ENCODE results near the gene TRAPPC1.

DNA sequence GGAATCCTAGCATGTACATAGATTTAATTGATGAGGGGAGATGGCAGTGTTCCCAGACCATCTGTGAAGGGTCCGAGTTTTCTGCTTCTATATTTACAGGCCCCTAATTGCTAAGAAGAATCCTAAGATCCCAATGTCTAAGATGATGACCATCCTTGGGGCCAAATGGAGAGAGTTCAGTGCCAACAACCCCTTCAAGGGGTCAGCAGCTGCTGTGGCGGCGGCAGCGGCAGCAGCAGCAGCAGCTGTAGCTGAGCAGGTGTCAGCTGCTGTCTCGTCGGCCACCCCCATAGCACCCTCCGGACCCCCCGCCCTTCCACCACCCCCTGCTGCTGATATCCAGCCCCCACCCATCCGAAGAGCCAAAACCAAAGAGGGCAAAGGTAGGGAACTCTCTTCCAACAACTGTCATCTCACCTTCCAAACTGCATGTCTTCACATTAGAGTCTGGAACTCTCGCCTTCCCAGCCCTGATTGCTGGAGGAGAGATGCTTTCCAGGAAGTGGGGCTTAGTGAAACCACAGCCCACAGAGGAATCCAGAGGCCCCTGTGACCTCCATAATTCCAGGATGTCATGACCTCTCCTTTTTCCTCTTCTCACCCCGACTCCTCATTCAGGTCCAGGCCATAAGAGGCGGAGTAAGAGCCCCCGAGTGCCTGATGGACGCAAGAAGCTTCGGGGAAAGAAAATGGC, 38.4 kb downstream of the TRAPPC1 start:
- TF ChIP-seq CTCF (conservative IDR thresholded peaks at IDR 0.05; ENCODE audit: low read depth, low read length) (no peak), RCOR1 (IDR thresholded peaks at IDR 0.05; ENCODE audit: insufficient replicate concordance, low read length) (no peak), RFX5 (IDR thresholded peaks at IDR 0.05; ENCODE audit: low read depth, low read length) (no peak), POLR2A (IDR thresholded peaks at IDR 0.05; ENCODE audit: low read depth, low read length) (no peak), USF2 (IDR thresholded peaks at IDR 0.05; ENCODE audit: low read depth, low read length) (no peak), MAFK (IDR thresholded peaks at IDR 0.05; ENCODE audit: low read depth, low read length) (no peak), FOS (IDR thresholded peaks at IDR 0.05; ENCODE audit: low read depth, low read length) (no peak)

Data from IMR-90 (cell line).